ENCODE results near the gene AMFR. TPM values are rescaled to one million over a fixed set of nuclear protein-coding genes. Genes with fewer than 3 reads are reported as not detected.

AMFR gene
- total RNA-seq, 1 experiment from 2014 or later, result 66.3 TPM

- intact Hi-C loops (cut with micrococcal nuclease), result no loop called here
- DNase-seq (ENCODE audit: low read depth, low spot score) (no peak), ATAC-seq (no peak)
- Histone ChIP-seq H3K9ac (ENCODE audit: low read length) (no peak overlapping the region), H3K4me1 (ENCODE audit: control insufficient read depth in 1 of 2, insufficient read depth in 2 of 2, low read length in 2 of 2) (peaks cover 18 to 51% of the 10 kb centered on the region in 2 experiments), H3K79me2 (ENCODE audit: insufficient read depth, low read length) (peaks cover 88% of the 10 kb centered on the region), H3K4me2 (ENCODE audit: low read length) (peak overlapping the region; percentile 18), H3K27me3 (ENCODE audit: insufficient read depth, low read length) (no peaks in the 10 kb centered on the region), H3K9me3 (ENCODE audit: control insufficient read depth in 1 of 2, insufficient read depth in 1 of 2, low read depth in 1 of 2, low read length in 2 of 2) (no peaks in the 10 kb centered on the region), H2AFZ (ENCODE audit: low read depth, low read length, poor library complexity, severe bottlenecking) (no peak overlapping the region), H4K20me1 (ENCODE audit: insufficient read depth) (no peaks in the 10 kb centered on the region; the same call in 1 of the 2 replicates), H3K9me2 (ENCODE audit: insufficient read depth) (no peaks in the 10 kb centered on the region), H3K4me3 (replicated peaks in 1 of 2; ENCODE audit: low read depth in 1 of 2, low read length in 2 of 2) (no peak overlapping the region), H3K36me3 (ENCODE audit: control insufficient read depth in 1 of 2, insufficient read depth in 2 of 2, low read length in 2 of 2) (no peaks in the 10 kb centered on the region), H3K27ac (ENCODE audit: low read depth, low read length) (no peak overlapping the region)
- POLR2A ChIA-PET, result interaction anchor here (0.6 kb wide), 1 partner anchor 11 kb away, joined by 3 read pairs; no protein-coding TSS in a partner anchor
- CTCF ChIA-PET, result interaction anchor here (1.7 kb wide), 1 partner anchor 19 kb away, joined by 3 read pairs; no protein-coding TSS in a partner anchor
- no TSS peak for BruUV-seq (replicated peaks)
- TF ChIP-seq CTCF (IDR thresholded peaks at IDR 0.05 in 2 of 3, conservative IDR thresholded peaks at IDR 0.05 in 1 of 3; ENCODE audit: borderline replicate concordance in 1 of 3, insufficient read depth in 1 of 3, low read depth in 2 of 3, low read length in 2 of 3) (peak in 1 of 3 experiments; percentile 26; a peak in 1 of 6 replicates), POLR2A (IDR thresholded peaks at IDR 0.05; ENCODE audit: borderline replicate concordance, extremely low read depth, insufficient read depth, insufficient read length) (no peak), JUND (IDR thresholded peaks at IDR 0.05) (no peak), ELF1 (IDR thresholded peaks at IDR 0.05; ENCODE audit: borderline replicate concordance, low read depth) (no peak), EGR1 (IDR thresholded peaks at IDR 0.05; ENCODE audit: low read depth) (no peak), EZH2 (IDR thresholded peaks at IDR 0.05) (no peak)
- TF ChIP-seq, protein P1, sequence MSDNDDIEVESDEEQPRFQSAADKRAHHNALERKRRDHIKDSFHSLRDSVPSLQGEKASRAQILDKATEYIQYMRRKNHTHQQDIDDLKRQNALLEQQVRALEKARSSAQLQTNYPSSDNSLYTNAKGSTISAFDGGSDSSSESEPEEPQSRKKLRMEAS (IDR thresholded peaks at IDR 0.05), result 0 out of 2 replicates have a peak, but pooled peaks have one; percentile 8
- TF ChIP-seq, protein P2, sequence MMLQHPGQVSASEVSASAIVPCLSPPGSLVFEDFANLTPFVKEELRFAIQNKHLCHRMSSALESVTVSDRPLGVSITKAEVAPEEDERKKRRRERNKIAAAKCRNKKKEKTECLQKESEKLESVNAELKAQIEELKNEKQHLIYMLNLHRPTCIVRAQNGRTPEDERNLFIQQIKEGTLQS (IDR thresholded peaks at IDR 0.05), result no peak
- RAD21 ChIA-PET (ENCODE audit: low non-redundant PET in 1 of 2, low total read pairs in 2 of 2, uncharacterized antibody in 2 of 2, unreplicated experiment in 2 of 2), result no interaction called here
Observed at GRCh38 chr16:56419740-56420548, 5.4 kb downstream of the AMFR start.

Data from HCT116 (cell line).